GM21619 (cell line): ENCODE data around the gene GRIK2.

Experiments used
- ATAC-seq: cut with Tn5 transposase; IDR thresholded peaks from one replicate; pipeline ENCODE4 v1.9.1; 2021; ENCODE audit not compliant: unreplicated experiment

The GRIK2 gene

GRCh38 chr6:101537753-101538316, 144.3 kb downstream of the GRIK2 start:
- ATAC-seq: no peak

GRCh38 chr6:101539510-101540245, 146.2 kb downstream of the GRIK2 start:
- ATAC-seq: no peak

GRCh38 chr6:101541894-101542293, 148.4 kb downstream of the GRIK2 start:
- no peak for ATAC-seq

- ATAC-seq: no peak
Observed at GRCh38 chr6:101543796-101544195, 150.3 kb downstream of the GRIK2 start.

- ATAC-seq: no peak
Observed at GRCh38 chr6:101544286-101544685, 150.8 kb downstream of the GRIK2 start.

- ATAC-seq: no peak
Observed at GRCh38 chr6:101545191-101545590, 151.7 kb downstream of the GRIK2 start.

- no peak for ATAC-seq
Observed at GRCh38 chr6:101550451-101550850, 156.9 kb downstream of the GRIK2 start.

GRCh38 chr6:101554231-101554630, 160.7 kb downstream of the GRIK2 start:
- ATAC-seq: no peak

- ATAC-seq: no peak
Observed at GRCh38 chr6:101558712-101559111, 165.2 kb downstream of the GRIK2 start.

- ATAC-seq: no peak
Observed at GRCh38 chr6:101572627-101573026, 179.1 kb downstream of the GRIK2 start.

- no peak for ATAC-seq
Observed at GRCh38 chr6:101577091-101577490, 183.6 kb downstream of the GRIK2 start.

GRCh38 chr6:101578306-101578705, 184.8 kb downstream of the GRIK2 start:
- ATAC-seq: no peak

- ATAC-seq: no peak
Observed at GRCh38 chr6:101582792-101583191, 189.3 kb downstream of the GRIK2 start.

GRCh38 chr6:101585501-101585900, 192.0 kb downstream of the GRIK2 start:
- ATAC-seq: no peak

GRCh38 chr6:101588343-101588742, 194.8 kb downstream of the GRIK2 start:
- ATAC-seq: no peak

- ATAC-seq: no peak
Observed at GRCh38 chr6:101595276-101595675, 201.8 kb downstream of the GRIK2 start.

GRCh38 chr6:101597693-101598092, 204.2 kb downstream of the GRIK2 start:
- no peak for ATAC-seq

GRCh38 chr6:101605426-101605825, 211.9 kb downstream of the GRIK2 start:
- ATAC-seq: no peak

- peak; percentile 78 for ATAC-seq
Observed at GRCh38 chr6:101605874-101606273, 212.4 kb downstream of the GRIK2 start.

GRCh38 chr6:101607111-101607690, 213.7 kb downstream of the GRIK2 start:
- ATAC-seq: no peak

- ATAC-seq: no peak
Observed at GRCh38 chr6:101608703-101609102, 215.2 kb downstream of the GRIK2 start.

- no peak for ATAC-seq
Observed at GRCh38 chr6:101613556-101613955, 220.0 kb downstream of the GRIK2 start.
